GM19328 (cell line): ENCODE measurements around the gene CELA3A.
"Not testable (repeated sequence)": the region's sequence is repeated elsewhere in the genome, so short reads cannot be mapped to it uniquely, and the experiment has no call there.

Source experiments
- ATAC-seq: cut with Tn5 transposase; IDR thresholded peaks from one replicate; pipeline ENCODE4 v1.9.1; 2021; ENCODE audit warnings: mild to moderate bottlenecking, moderate library complexity; ENCODE audit not compliant: unreplicated experiment

Gene CELA3A

GRCh38 chr1:22012752-22013151 lies 11.3 kb downstream of the CELA3A start:
- ATAC-seq = not testable (repeated sequence)

GRCh38 chr1:22014575-22015206 lies 13.2 kb downstream of the CELA3A start:
- not testable (repeated sequence) for ATAC-seq

- ATAC-seq = no peak
Measured at GRCh38 chr1:22018583-22019559, 17.4 kb downstream of the CELA3A start.

- ATAC-seq = no peak
Measured at GRCh38 chr1:22021061-22021460, 19.6 kb downstream of the CELA3A start.

DNA sequence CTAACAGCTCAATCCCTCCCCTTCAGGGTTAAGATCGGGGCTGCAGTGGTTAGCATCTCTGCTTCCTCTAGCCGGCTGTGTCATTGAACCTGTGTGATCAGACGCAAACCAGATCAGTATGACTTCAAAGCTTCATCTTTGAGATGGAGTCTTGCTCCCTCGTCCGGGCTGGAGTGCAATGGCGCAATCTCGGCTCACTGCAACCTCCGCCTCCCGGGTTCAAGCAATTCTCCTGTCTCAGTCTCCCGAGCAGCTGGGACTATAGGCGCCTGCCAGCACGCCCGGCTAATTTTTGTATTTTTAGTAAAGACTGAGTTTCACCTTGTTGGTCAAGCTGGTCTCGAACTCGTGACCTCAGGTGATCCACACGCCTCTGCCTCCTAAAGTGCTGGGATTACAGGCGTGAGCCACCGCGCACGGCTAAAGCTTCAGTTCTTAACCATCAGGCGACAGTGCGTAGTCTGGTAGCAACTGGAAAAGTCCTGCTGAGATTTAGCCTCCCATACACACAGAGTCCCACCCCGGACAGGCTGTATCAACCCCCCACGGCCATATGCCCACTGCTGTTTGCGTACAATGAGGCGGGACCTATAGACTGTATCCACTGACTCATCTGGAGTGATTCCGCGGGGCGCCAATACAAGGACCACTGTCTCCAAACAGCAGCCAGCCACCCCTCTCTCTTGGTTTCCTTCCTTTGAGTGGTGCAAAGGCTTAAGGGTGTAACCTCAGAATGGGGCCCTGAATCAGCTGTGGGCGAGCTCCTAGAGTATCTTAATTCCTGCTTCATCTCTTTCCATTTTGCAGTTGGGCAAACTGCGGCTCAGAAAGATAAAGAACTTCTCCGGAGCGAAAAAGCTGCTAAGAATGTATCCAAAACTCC lies 23.3 kb downstream of the CELA3A start:
- ATAC-seq = peak; percentile 31

DNA sequence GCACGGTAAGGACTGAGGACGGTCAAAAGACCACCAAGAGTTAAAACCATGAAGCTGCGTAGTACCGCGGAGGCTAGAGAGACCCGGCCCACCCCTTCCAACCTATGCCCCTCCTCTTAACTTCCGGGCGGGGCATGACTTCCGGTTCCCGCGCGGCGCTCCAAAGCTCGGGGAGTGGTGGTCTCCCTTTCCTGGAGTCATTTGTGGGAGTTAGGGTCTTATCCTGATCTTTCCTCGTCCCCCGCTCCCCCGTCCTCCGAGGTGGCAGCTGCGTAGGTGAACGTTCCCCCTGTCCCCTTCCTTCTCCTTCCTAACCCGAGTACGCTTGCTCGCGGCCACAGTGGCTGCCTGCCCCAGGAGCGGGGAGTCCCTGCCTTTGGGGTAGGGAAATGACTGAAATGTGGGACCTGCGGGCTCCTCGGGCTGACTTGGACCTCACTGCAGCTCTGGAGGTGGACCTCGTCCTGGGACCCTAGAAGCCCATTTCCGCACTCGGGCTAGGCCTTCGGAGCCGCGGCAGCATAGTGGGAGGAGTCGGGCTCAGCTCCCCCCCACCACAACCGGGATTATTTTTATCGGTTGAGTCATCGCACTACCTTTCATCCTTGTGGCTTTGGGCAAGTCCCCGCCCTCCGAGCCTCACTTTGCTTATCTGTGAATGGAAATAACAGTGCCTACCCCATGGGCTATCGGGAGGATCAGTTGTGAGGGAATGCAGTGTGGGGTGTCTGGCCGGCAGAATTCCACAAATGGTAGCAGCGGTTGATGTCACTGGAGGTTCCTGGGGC lies 24.1 kb downstream of the CELA3A start:
- ATAC-seq = peak; percentile 67

GRCh38 chr1:22026924-22027289 lies 25.4 kb downstream of the CELA3A start:
- ATAC-seq = no peak

GRCh38 chr1:22030057-22030456 lies 28.6 kb downstream of the CELA3A start:
- no peak for ATAC-seq

- ATAC-seq = no peak
Measured at GRCh38 chr1:22030473-22030872, 29.0 kb downstream of the CELA3A start.

DNA sequence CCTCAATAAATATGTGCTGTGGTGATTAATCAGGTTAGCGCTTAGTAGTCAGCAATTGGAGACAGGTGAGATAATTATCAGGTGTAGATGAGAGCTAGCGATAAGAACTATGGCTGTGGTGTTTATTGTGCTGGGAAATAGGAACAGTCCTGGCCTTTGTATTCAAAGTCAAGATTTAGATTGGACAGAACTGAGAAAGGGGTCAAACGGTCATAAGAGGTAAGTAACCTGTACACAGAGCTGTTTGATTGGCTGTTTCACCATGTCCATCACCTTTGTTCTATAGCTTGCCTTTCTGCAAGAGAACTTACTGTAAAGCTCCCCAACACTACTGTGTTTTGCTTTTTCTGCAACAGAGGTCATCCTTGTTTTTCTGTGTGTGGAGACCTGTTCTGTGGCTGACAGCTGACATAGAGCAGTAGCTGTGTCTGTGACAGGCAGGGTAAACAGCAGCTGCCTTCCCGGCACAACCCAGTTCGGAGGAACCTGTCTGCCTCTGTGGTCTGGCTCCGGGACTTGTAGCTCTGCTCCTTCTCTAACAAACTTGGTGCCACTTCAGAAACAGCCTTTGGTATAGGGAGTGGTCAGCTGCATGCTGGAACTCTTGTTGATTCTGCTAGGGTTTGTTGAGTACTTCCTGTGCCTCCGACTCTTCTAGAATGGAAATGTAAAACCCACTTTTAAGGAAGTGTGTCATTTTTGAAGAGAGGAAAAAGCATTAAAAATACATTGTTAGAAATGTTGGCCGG lies 29.9 kb downstream of the CELA3A start:
- ATAC-seq = no peak

DNA sequence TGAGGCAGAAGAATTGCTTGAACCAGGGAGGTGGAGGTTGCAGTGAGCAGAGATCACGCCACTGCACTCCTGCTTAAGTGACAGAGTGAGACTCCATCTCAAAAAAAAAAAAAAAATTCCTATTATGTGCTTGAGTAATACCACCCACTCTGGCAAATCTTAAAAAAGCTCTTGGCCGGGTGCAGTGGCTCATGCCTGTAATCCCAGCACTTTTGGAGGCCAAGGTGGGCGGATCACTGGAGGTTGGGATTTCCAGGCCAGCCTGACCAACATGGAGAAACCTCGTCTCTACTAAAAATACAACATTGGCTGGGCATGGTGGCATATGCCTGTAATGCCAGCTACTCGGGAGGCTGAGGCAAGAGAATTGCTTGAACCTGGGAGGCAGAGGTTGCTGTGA lies 33.4 kb downstream of the CELA3A start:
- not testable (repeated sequence) for ATAC-seq

DNA sequence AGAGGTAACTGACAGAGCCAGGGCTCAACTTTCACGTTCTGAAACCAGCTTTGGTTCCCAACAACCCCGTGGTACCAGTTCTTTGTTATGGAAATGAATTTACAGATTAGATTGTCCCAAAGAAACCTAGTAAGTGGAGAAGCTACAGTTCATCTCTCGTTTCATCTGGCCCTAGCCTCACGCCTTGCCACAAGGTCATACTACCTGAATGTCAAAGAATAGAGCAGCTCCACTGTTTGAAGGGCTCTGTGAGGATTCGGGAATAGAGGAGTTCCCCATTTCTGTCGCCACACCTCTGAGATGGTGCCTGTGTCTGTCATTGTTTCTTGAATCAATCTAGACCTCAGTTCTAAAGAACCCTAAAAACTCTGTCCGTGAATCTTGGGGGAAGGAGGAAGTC lies 36.1 kb downstream of the CELA3A start:
- no peak for ATAC-seq

DNA sequence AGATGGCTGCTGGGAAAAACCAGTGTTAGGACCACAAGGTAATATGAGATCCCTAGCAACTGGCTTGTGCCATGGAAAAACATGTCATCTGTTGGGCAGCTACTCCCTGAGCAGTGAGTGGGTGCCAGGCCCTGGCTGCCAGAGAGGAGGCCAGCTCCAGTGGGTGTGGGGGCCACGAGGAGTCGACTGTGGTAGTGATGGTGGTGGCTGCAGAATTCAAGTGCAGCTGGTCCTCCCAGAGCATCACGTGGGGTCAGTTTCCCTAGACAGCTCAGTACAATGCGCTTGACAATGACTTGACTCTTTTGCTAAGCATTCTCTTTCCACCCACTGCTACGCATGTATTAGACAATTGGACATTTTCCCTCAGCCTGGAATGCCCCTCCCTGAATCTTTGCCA lies 36.6 kb downstream of the CELA3A start:
- ATAC-seq = no peak

DNA sequence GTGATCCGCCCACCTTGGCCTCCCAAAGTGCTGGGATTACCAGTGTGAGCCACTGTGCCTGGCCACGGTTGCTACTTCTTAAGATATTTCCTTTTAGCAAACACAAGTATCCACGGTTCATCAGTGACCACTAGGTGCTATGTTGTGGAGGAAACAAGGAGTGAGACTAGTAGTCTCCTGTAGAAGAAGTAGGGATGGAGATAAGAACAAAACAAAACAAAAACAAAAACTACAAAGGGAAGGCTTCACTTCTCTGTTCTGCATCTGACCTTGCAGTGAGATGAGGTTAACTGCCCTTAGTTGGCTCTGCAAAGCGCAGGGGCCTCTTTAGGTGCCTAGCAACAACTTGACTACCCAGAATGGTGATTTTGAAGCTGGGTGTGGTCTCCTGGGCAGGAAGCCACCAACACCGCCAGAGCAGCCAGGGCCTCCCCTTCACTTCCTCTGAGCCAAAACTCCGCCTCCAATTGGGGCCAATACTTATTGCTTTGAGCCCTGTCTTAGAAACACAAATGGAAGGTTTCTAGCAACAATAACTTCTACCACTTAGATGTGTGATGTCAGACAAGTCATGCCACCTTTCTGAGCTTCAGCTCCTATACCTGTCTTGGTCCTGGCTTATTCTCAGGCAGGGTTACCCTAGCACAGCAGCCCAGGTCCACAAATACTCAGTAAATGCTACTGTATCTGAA lies 38.3 kb downstream of the CELA3A start:
- ATAC-seq = peak; percentile 89

DNA sequence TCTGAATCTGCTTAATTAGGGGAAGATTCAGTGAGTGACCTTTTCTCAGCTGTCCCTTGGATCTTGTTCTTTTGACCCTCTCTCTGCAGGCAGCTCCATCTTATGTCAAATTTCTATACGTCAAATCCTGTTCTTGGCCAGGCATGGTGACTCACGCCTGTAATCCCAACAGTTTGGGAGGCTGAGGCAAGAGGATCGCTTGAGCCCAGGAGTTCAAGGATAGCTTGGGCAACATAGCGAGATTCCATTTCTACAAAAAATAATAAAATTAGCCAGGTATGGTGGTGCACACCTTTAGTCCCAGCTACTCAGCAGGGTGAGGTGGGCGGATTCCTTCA lies 38.8 kb downstream of the CELA3A start:
- no peak for ATAC-seq

DNA sequence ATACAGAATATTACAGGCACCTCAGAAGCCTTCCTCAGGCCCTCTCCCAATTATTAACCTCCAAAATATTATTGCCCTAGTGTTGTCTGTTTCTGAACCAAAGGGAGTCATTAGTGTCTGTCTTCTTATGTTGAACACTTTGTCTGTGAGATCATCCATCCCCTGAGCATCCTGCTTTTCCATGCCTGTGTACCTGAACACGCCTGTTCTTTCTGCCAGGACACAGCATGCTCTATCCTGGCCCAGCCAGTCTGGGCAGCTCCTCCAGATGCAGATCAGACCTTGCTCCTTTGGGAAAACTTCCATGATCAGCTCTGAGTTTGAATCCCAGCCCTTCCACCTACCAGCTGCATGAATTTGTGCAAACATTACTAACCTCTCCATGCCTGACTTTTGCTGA lies 40.0 kb downstream of the CELA3A start:
- ATAC-seq = no peak

DNA sequence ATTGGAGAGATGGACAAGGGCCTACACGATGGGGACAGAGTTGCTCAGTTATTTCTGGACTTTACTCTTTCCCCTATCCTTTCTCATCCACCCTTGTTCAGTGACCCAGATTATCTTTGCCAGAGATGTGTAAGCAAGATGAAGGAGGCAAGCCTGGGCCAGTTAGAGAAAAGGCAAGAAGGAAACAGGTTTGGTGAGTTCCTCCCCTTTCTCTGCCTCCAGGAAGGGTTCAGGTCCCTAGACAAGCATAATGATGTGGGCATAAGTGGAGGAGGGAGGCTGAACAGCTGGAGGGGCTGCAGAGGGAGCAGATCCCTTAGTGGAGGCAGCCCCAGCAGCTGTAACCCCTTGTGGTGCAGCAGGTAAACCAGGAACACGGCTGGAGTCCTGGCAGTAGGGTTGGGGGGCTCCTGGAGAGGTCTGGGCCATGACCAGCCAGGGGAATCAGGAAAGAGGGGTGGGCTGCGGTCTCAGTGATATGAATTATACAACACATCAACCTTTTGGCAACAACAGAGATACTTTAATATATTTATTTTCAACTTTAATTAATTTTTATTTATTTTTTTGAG lies 41.8 kb downstream of the CELA3A start:
- ATAC-seq = no peak

GRCh38 chr1:22044690-22045420 lies 43.4 kb downstream of the CELA3A start:
- no peak for ATAC-seq
